PFSK-1 (cell line): Measurements from ENCODE around the gene TAF5L. TPM values are rescaled to one million over a fixed set of nuclear protein-coding genes. Genes with fewer than 3 reads are reported as not detected.

Experiments used
- FOXP2 ChIP-seq: optimal IDR thresholded peaks from 2 replicates; pipeline ENCODE3; 2011; ENCODE audit warnings: borderline replicate concordance, control low read depth, inconsistent platforms; ENCODE audit not compliant: insufficient read depth; ENCODE audit errors: extremely low read length, extremely low read depth
- POLR2AphosphoS5 ChIP-seq: IDR thresholded peaks from 2 replicates; pipeline ENCODE4 v1.6.1; 2012; ENCODE audit warnings: low read depth, mild to moderate bottlenecking, control low read depth, low read length, moderate library complexity
- SIN3A ChIP-seq: IDR thresholded peaks from 2 replicates; pipeline ENCODE4 v1.6.1; 2012; ENCODE audit warnings: mild to moderate bottlenecking, low read length, moderate library complexity, borderline replicate concordance; ENCODE audit not compliant: insufficient read depth
- TAF1 ChIP-seq: IDR thresholded peaks from 2 replicates; pipeline ENCODE4 v1.6.1; 2012; ENCODE audit warnings: low read length, control low read depth, borderline replicate concordance; ENCODE audit not compliant: insufficient read depth
- polyA plus RNA-seq: library from polyadenylated mRNA; unstranded; fragments of >200 nt; gene quantifications from one replicate; pipeline ENCODE4 v1.2.1, GENCODE V29; 2012; ENCODE audit warnings: low read depth, missing spikeins; ENCODE audit not compliant: insufficient read length
- TF ChIP-seq, protein P1 (sequence below), 2 experiments: IDR thresholded peaks; 2 replicates each; pipeline versions ENCODE4 v1.6.1 to v1.8.0; 2011 to 2012; ENCODE audit warnings: low read depth in 2 of 2, low read length in 2 of 2, control low read depth in 1 of 2, inconsistent platforms in 1 of 2, mild to moderate bottlenecking in 1 of 2, moderate library complexity in 1 of 2; ENCODE audit not compliant: insufficient read depth in 1 of 2

TAF5L gene
- 24.8 TPM for polyA plus RNA-seq

DNA sequence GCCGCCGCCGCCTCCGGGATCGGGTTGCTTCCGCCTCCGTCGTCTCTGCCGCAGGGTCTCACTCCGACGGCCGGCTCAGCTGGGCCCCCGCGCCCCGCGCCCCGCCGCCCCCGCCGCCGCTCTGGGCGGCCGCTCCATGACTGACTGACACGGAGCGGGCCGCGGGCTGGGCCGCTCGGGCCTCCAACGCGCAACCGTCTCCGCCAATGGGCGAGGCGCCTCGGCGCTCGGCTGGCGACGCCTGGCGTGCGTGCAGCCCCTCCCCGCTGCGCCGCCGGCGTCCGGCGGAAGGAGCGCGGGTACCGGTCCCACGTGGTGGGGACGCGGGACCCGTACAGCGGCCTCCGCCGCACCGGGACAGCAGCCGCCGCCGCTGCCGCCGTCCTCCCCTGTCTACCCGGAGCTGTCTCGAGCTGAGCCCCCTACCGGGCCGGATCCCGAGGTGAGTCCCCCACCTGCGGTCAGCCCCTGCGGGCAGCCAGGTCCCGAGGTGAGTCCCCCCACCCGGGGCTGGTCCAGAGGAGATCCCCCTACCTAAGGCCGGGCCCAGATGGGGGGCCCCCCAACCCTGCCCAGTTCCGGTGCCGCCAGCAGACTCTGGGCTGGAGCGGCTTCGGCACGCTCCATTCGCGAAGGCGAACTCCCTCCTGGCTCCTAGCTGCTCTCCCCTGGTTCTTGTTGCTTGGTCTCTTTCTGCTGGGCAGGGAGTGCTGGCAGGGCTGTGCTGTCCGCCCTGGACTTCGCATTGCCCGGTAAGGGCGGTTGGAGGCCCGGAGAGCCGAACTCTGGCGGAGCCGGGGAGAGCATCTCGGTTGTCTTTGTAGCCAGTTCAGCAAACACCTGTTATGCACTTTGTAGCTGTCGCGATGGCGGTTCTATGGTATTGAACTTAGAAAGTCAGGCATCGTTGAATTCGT lies at the start of gene TAF5L, which contains the start of gene URB2:
Gene TAF5L, minus strand, starts transcription at position 208 of the 917 bp plus-strand sequence. CDS start 11,640 bp downstream, outside the sequence.
Gene URB2, plus strand, starts transcription at position 333 of the 917 bp plus-strand sequence. CDS start 1,387 bp downstream, outside the sequence.
- peak; percentile 98 for TF ChIP-seq FOXP2
- peak; percentile 94 for TF ChIP-seq SIN3A
- TF ChIP-seq TAF1: peak; percentile 73; the same call in 1 of the 2 replicates
- TF ChIP-seq, protein P1, sequence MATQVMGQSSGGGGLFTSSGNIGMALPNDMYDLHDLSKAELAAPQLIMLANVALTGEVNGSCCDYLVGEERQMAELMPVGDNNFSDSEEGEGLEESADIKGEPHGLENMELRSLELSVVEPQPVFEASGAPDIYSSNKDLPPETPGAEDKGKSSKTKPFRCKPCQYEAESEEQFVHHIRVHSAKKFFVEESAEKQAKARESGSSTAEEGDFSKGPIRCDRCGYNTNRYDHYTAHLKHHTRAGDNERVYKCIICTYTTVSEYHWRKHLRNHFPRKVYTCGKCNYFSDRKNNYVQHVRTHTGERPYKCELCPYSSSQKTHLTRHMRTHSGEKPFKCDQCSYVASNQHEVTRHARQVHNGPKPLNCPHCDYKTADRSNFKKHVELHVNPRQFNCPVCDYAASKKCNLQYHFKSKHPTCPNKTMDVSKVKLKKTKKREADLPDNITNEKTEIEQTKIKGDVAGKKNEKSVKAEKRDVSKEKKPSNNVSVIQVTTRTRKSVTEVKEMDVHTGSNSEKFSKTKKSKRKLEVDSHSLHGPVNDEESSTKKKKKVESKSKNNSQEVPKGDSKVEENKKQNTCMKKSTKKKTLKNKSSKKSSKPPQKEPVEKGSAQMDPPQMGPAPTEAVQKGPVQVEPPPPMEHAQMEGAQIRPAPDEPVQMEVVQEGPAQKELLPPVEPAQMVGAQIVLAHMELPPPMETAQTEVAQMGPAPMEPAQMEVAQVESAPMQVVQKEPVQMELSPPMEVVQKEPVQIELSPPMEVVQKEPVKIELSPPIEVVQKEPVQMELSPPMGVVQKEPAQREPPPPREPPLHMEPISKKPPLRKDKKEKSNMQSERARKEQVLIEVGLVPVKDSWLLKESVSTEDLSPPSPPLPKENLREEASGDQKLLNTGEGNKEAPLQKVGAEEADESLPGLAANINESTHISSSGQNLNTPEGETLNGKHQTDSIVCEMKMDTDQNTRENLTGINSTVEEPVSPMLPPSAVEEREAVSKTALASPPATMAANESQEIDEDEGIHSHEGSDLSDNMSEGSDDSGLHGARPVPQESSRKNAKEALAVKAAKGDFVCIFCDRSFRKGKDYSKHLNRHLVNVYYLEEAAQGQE (IDR thresholded peaks at IDR 0.05; ENCODE audit: insufficient read depth in 1 of 2, low read depth in 2 of 2, low read length in 2 of 2): no peak
- 0 out of 2 replicates have a peak, but pooled peaks have one; percentile 45 for TF ChIP-seq POLR2AphosphoS5

DNA sequence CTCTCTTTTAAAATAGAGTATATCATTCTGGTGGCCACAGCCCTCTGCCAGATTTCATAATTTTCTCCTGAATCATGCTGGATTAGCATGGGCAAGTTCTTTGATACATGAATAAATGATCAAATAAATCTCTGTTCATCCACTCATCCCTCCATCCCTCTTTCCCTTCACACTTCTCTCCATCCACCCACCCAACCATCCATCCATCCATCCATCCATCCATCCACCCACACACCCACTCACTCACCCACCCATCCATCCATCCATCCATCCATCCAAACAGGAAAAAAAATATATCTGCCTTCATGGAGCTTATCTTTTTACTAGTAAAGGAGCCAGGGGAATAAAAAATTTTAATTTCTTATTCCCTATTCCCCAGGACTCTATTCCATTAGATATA lies 49.5 kb upstream of the TAF5L start:
- TF ChIP-seq TAF1 (no peak), POLR2AphosphoS5 (no peak), FOXP2 (no peak), SIN3A (no peak)
- TF ChIP-seq, protein P1 (IDR thresholded peaks at IDR 0.05; ENCODE audit: insufficient read depth in 1 of 2, low read depth in 2 of 2, low read length in 2 of 2): no peak

DNA sequence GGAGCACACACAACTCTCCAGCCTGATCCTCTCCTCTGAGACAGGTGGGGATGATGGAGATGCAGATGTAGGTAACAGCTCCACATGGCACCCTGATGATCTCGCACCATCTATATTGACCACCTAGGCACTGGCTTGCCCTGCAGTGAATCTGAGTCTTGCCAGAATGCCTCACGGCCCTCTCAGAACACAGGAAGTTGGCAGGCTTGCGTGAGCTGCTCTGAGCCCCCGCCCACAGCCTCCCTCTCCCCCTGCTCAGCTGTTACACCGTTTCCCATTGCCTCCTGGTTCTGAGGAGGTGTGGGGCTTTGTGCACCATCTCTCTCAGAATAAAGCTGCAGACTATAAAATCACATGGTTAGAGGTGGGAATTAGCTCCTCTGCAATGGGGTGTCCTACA lies 48.1 kb upstream of the TAF5L start:
- TF ChIP-seq FOXP2 (no peak), POLR2AphosphoS5 (no peak), SIN3A (no peak), TAF1 (no peak)
- TF ChIP-seq, protein P1 (IDR thresholded peaks at IDR 0.05; ENCODE audit: insufficient read depth in 1 of 2, low read depth in 2 of 2, low read length in 2 of 2): no peak

DNA sequence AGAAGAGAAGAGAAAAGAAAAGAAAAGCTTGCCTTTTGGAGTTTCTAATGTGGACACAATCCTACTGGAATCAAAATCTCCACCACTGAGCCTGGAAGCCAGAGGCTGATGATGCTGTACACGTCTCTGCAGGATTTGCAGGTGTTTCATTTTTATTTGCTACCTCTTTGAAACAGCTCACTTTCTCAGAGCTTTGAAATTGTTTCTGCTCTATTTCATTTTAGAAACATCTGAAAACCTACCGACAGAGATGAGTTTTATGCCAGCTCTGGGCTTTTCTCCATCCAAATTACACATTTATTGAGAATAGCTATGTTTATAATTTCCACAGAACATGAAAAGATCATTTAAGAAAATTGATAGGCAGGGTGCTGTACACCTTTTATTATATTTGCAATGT lies 46.3 kb upstream of the TAF5L start:
- no peak for TF ChIP-seq TAF1
- no peak for TF ChIP-seq SIN3A
- no peak for TF ChIP-seq FOXP2
- TF ChIP-seq, protein P1 (IDR thresholded peaks at IDR 0.05; ENCODE audit: insufficient read depth in 1 of 2, low read depth in 2 of 2, low read length in 2 of 2): no peak
- TF ChIP-seq POLR2AphosphoS5: no peak
